HL-60 (cell line): ENCODE data around the gene KIF25.

Experiments used
- DNase-seq, 2 experiments: peaks; one replicate each; pipeline ENCODE4 v3.0.0-alpha.2; 2010 to 2020; ENCODE audit warnings: low read depth in 1 of 2, low spot score in 1 of 2
- H3K27ac ChIP-seq: fragments of 250-450 bp; sonication (Bioruptor Pico); replicated peaks from 2 replicates; pipeline ENCODE4 v1.5.1; 2020; ENCODE audit warnings: mild to moderate bottlenecking, moderate library complexity
- H3K27me3 ChIP-seq: fragments of 250-450 bp; sonication (Bioruptor Pico); 2 replicates; pipeline ENCODE4 v1.5.1; 2021; ENCODE audit warnings: mild to moderate bottlenecking, moderate library complexity; ENCODE audit not compliant: insufficient read depth, poor library complexity, severe bottlenecking
- H3K4me3 ChIP-seq: replicated peaks from 2 replicates; pipeline ENCODE4 v1.5.1; 2011; ENCODE audit warnings: mild to moderate bottlenecking, control low read depth, low read length; ENCODE audit not compliant: insufficient read depth
- GABPA ChIP-seq: IDR thresholded peaks from 2 replicates; pipeline ENCODE4 v1.6.1; 2012; ENCODE audit warnings: low read depth
- POLR2AphosphoS5 ChIP-seq: IDR thresholded peaks from 2 replicates; pipeline ENCODE4 v1.6.1; 2012; ENCODE audit warnings: low read depth
- SPI1 ChIP-seq: IDR thresholded peaks from 2 replicates; pipeline ENCODE4 v1.6.1; 2012; ENCODE audit warnings: low read depth, mild to moderate bottlenecking, borderline replicate concordance
- long read RNA-seq: library from polyadenylated mRNA; unstranded; transcript quantifications from one replicate; pipeline ENCODE4 v2.0.0, GENCODE V29; 2020
- TF ChIP-seq, protein P1 (sequence below): IDR thresholded peaks from one replicate; pipeline ENCODE4 v1.5.1; 2011; ENCODE audit warnings: low read length, control low read depth, inconsistent platforms; ENCODE audit not compliant: insufficient read depth
- TF ChIP-seq, protein P2 (sequence below): IDR thresholded peaks from 2 replicates; pipeline ENCODE4 v1.6.1; 2012; ENCODE audit warnings: low read depth; ENCODE audit not compliant: insufficient replicate concordance

Gene KIF25, protein sequence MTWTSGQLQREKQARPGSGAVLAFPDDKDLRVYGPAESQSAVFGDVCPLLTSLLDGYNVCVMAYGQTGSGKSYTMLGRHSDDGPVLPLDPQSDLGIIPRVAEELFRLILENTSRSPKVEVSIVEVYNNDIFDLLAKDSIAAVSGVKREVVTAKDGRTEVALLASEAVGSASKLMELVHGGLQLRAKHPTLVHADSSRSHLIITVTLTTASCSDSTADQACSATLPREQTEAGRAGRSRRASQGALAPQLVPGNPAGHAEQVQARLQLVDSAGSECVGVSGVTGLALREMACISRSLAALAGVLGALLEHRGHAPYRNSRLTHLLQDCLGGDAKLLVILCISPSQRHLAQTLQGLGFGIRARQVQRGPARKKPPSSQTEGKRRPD
- long read RNA-seq: 0 reads

DNA sequence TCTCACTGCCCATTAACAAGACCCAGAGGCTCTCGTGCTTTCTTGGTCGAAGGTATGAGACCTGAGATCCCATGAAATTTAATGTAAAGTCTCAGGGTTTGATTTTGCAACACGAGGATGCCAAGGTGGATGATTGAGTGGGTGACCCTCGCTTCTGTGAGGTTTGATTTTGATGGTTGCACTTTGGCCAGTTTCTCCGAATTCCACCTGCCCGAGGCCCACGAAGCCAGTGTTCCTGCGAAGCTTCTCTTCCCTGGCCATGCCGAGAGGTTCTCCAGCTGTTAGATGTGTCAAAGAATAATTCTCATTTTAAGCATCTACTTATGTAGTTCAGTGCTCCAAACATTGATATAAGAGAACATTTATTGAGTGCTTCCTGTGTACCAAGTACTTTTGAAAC lies at the start of gene KIF25:
TSS of gene KIF25 (plus strand) at position 30 of the 400 bp plus-strand sequence. CDS start 31,915 bp downstream, outside the sequence.
- no peak for DNase-seq
- no peak within 1 kb of the TSS for H3K27ac ChIP-seq
- TF ChIP-seq SPI1: no peak
- TF ChIP-seq, protein P1, sequence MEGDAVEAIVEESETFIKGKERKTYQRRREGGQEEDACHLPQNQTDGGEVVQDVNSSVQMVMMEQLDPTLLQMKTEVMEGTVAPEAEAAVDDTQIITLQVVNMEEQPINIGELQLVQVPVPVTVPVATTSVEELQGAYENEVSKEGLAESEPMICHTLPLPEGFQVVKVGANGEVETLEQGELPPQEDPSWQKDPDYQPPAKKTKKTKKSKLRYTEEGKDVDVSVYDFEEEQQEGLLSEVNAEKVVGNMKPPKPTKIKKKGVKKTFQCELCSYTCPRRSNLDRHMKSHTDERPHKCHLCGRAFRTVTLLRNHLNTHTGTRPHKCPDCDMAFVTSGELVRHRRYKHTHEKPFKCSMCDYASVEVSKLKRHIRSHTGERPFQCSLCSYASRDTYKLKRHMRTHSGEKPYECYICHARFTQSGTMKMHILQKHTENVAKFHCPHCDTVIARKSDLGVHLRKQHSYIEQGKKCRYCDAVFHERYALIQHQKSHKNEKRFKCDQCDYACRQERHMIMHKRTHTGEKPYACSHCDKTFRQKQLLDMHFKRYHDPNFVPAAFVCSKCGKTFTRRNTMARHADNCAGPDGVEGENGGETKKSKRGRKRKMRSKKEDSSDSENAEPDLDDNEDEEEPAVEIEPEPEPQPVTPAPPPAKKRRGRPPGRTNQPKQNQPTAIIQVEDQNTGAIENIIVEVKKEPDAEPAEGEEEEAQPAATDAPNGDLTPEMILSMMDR: no peak
- TF ChIP-seq, protein P2, sequence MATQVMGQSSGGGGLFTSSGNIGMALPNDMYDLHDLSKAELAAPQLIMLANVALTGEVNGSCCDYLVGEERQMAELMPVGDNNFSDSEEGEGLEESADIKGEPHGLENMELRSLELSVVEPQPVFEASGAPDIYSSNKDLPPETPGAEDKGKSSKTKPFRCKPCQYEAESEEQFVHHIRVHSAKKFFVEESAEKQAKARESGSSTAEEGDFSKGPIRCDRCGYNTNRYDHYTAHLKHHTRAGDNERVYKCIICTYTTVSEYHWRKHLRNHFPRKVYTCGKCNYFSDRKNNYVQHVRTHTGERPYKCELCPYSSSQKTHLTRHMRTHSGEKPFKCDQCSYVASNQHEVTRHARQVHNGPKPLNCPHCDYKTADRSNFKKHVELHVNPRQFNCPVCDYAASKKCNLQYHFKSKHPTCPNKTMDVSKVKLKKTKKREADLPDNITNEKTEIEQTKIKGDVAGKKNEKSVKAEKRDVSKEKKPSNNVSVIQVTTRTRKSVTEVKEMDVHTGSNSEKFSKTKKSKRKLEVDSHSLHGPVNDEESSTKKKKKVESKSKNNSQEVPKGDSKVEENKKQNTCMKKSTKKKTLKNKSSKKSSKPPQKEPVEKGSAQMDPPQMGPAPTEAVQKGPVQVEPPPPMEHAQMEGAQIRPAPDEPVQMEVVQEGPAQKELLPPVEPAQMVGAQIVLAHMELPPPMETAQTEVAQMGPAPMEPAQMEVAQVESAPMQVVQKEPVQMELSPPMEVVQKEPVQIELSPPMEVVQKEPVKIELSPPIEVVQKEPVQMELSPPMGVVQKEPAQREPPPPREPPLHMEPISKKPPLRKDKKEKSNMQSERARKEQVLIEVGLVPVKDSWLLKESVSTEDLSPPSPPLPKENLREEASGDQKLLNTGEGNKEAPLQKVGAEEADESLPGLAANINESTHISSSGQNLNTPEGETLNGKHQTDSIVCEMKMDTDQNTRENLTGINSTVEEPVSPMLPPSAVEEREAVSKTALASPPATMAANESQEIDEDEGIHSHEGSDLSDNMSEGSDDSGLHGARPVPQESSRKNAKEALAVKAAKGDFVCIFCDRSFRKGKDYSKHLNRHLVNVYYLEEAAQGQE: no peak
- TF ChIP-seq GABPA: no peak
- TF ChIP-seq POLR2AphosphoS5: no peak
- H3K27me3 ChIP-seq: no peaks in the 10 kb centered on the region
- H3K4me3 ChIP-seq: no peak within 1 kb of the TSS

DNA sequence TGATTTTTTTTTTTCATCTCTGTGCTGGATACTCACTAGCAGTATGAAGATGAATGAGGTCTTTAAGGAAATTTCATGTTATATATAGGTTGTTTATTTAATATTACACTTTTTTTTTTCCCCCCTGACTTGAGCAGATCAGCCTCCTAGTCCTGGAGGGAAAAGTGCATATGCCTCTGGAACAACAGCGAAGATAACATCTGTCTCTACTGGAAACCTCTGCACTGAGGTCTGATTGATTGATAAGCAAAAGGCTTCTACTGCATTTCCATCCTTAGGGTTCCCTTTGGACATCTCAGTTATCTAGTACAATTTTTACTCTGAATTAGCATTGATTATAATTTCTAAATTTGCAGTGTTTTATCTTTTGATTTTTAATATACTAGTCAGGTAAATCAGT lies 49.8 kb upstream of the KIF25 start:
- DNase-seq: no peak
- TF ChIP-seq, protein P1: no peak
- TF ChIP-seq POLR2AphosphoS5: no peak
- TF ChIP-seq, protein P2: no peak
- no peak for TF ChIP-seq SPI1
- TF ChIP-seq GABPA: no peak
- no peaks in the 10 kb centered on the region for H3K27me3 ChIP-seq

GRCh38 chr6:167948716-167949115 lies 48.8 kb upstream of the KIF25 start:
- Histone ChIP-seq H3K27me3 (no peaks in the 10 kb centered on the region), H3K27ac (no peak overlapping the region), H3K4me3 (no peak overlapping the region)
- TF ChIP-seq, protein P2: no peak
- TF ChIP-seq POLR2AphosphoS5: no peak
- no peak for TF ChIP-seq GABPA
- TF ChIP-seq, protein P1: no peak
- no peak for TF ChIP-seq SPI1
- no peak for DNase-seq

More for the DNA sequence above, 49.8 kb upstream of the KIF25 start:
- H3K27ac ChIP-seq: no peak overlapping the region
- no peak overlapping the region for H3K4me3 ChIP-seq
